Measurements from ENCODE around the gene FAM162A.

DNA sequence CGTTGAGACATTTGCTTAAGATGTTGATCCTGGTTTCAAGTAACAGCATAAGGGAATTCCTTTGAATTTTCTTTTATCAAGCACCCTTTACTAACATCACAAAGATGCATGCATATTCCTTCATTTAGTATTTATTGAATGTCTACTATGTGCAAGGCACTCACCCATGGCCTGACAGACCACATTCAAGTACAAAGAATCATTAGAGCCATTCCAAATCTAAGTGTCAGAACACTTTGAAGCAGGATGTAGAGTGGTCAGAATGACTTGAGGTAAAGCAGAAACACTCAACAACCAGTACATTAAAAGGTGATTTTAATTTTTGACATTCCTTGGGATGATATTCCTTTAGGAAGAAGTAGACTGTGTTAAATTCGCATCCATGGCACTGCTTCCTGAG lies 37.9 kb downstream of the FAM162A start:
- TF ChIP-seq CTCF (IDR thresholded peaks at IDR 0.05) (no peak), ZFX (IDR thresholded peaks at IDR 0.05; ENCODE audit: borderline replicate concordance) (no peak)
